HT-29 (cell line): ENCODE data around the gene OTUB2. TPM values are rescaled to one million over a fixed set of nuclear protein-coding genes. Genes with fewer than 3 reads are reported as not detected.
A peak's percentile ranks its signal among the peaks of the same experiment; 100 is the strongest.

Source experiments
- DNase-seq: peaks from one replicate; pipeline ENCODE4 v3.0.0-alpha.2; 2015; ENCODE audit warnings: low spot score
- total RNA-seq: library from RNA; depleted of rRNA; stranded (reverse); fragments of >200 nt; shearing (Covaris generic); gene quantifications from 2 replicates; pipeline ENCODE4 v1.2.3, GENCODE V29; 2014

OTUB2 gene
- total RNA-seq, 1 experiment from 2014 or later = 2.3 TPM

- DNase-seq = no peak
These were observed 14.7 kb downstream of the OTUB2 start for GRCh38 chr14:94040796-94041195.

GRCh38 chr14:94041551-94042346 lies 15.6 kb downstream of the OTUB2 start:
- no peak for DNase-seq

GRCh38 chr14:94042433-94043091 lies 16.4 kb downstream of the OTUB2 start:
- no peak for DNase-seq

- no peak for DNase-seq
These were observed 17.1 kb downstream of the OTUB2 start for GRCh38 chr14:94043111-94043755.

GRCh38 chr14:94043756-94044475 lies 17.8 kb downstream of the OTUB2 start:
- no peak for DNase-seq

- DNase-seq = no peak
These were observed 18.4 kb downstream of the OTUB2 start for GRCh38 chr14:94044476-94045091.

- DNase-seq = no peak
These were observed 19.0 kb downstream of the OTUB2 start for GRCh38 chr14:94045101-94045500.

GRCh38 chr14:94045563-94046345 lies 19.6 kb downstream of the OTUB2 start:
- DNase-seq = no peak

- DNase-seq = no peak
These were observed 20.6 kb downstream of the OTUB2 start for GRCh38 chr14:94046696-94047250.

- no peak for DNase-seq
These were observed 21.4 kb downstream of the OTUB2 start for GRCh38 chr14:94047581-94047980.

- no peak for DNase-seq
These were observed 22.8 kb downstream of the OTUB2 start for GRCh38 chr14:94048691-94049624.

- DNase-seq = no peak
These were observed 23.5 kb downstream of the OTUB2 start for GRCh38 chr14:94049625-94050023.

- no peak for DNase-seq
These were observed 24.2 kb downstream of the OTUB2 start for GRCh38 chr14:94050231-94050880.

- peak; percentile 57 for DNase-seq
These were observed 25.0 kb downstream of the OTUB2 start for GRCh38 chr14:94051115-94051514.

GRCh38 chr14:94051779-94052178 lies 25.6 kb downstream of the OTUB2 start:
- DNase-seq = no peak

- no peak for DNase-seq
These were observed 26.1 kb downstream of the OTUB2 start for GRCh38 chr14:94052199-94052598.

GRCh38 chr14:94052662-94053061 lies 26.5 kb downstream of the OTUB2 start:
- DNase-seq = no peak

- no peak for DNase-seq
These were observed 28.3 kb downstream of the OTUB2 start for GRCh38 chr14:94054401-94054800.

- DNase-seq = no peak
These were observed 28.8 kb downstream of the OTUB2 start for GRCh38 chr14:94054936-94055335.
